MM.1S (cell line): ENCODE data around the gene COL5A1.

Experiments used
- DNase-seq: peaks from one replicate; pipeline ENCODE4 v3.0.0-alpha.2; 2015
- H2AFZ ChIP-seq: fragments of 300-600 bp; sonication (generic); 2 replicates; pipeline ENCODE4 v1.6.0; 2016; ENCODE audit warnings: antibody characterized with exemption, low read length
- H3F3A ChIP-seq: fragments of 300-600 bp; sonication (generic); 2 replicates; pipeline ENCODE4 v1.6.1; 2016; ENCODE audit warnings: mild to moderate bottlenecking, antibody characterized with exemption, low read length, moderate library complexity, mixed read lengths; ENCODE audit not compliant: insufficient read depth
- H3K27ac ChIP-seq: fragments of 300-600 bp; sonication (generic); 2 replicates; pipeline ENCODE4 v1.5.1; 2016; ENCODE audit warnings: mild to moderate bottlenecking, low read length
- H3K27me3 ChIP-seq: fragments of 300-600 bp; sonication (generic); replicated peaks from 2 replicates; pipeline ENCODE4 v1.6.0; 2016; ENCODE audit warnings: low read length; ENCODE audit not compliant: insufficient read depth
- H3K36me3 ChIP-seq: fragments of 300-600 bp; sonication (generic); replicated peaks from 2 replicates; pipeline ENCODE4 v1.6.1; 2016; ENCODE audit warnings: mild to moderate bottlenecking, low read length, mixed read lengths; ENCODE audit not compliant: insufficient read depth
- H3K4me1 ChIP-seq: fragments of 300-600 bp; sonication (generic); 2 replicates; pipeline ENCODE4 v1.6.1; 2016; ENCODE audit warnings: low read length, mixed read lengths
- H3K4me2 ChIP-seq: fragments of 300-600 bp; sonication (generic); 2 replicates; pipeline ENCODE4 v1.6.0; 2016; ENCODE audit warnings: low read depth, low read length
- H3K4me3 ChIP-seq: fragments of 300-600 bp; sonication (generic); 2 replicates; pipeline ENCODE4 v1.5.1; 2016; ENCODE audit warnings: low read length, mixed read lengths
- H3K79me2 ChIP-seq: fragments of 300-600 bp; sonication (generic); 2 replicates; pipeline ENCODE4 v1.6.1; 2016; ENCODE audit warnings: mixed run types, low read length, mixed read lengths
- H3K9ac ChIP-seq: fragments of 300-600 bp; sonication (generic); 2 replicates; pipeline ENCODE4 v1.6.1; 2016; ENCODE audit warnings: low read length, mixed read lengths
- H3K9me2 ChIP-seq: fragments of 300-600 bp; sonication (generic); replicated peaks from 2 replicates; pipeline ENCODE4 v1.6.1; 2016; ENCODE audit warnings: mild to moderate bottlenecking, low read length, mixed read lengths; ENCODE audit not compliant: insufficient read depth
- H3K9me3 ChIP-seq: fragments of 300-600 bp; sonication (generic); replicated peaks from 2 replicates; pipeline ENCODE4 v1.6.1; 2016; ENCODE audit warnings: mild to moderate bottlenecking, low read length, mixed read lengths; ENCODE audit not compliant: insufficient read depth
- H4K20me1 ChIP-seq: fragments of 300-600 bp; sonication (generic); 2 replicates; pipeline ENCODE4 v1.6.1; 2016; ENCODE audit warnings: mild to moderate bottlenecking, low read length, moderate library complexity, mixed read lengths; ENCODE audit not compliant: insufficient read depth
- EZH2 ChIP-seq: fragments of 300-600 bp; sonication (generic); optimal IDR thresholded peaks from 2 replicates; pipeline ENCODE3; 2017; ENCODE audit warnings: low read depth, mild to moderate bottlenecking, antibody characterized with exemption, low read length, mixed read lengths
- EZH2phosphoT487 ChIP-seq: fragments of 300-600 bp; sonication (generic); IDR thresholded peaks from 2 replicates; pipeline ENCODE4 v1.6.1; 2018; ENCODE audit warnings: antibody characterized with exemption, low read length
- TF ChIP-seq, protein P1 (sequence below): fragments of 300-600 bp; sonication (generic); IDR thresholded peaks from 2 replicates; pipeline ENCODE4 v1.5.1; 2016; ENCODE audit warnings: antibody characterized with exemption, low read length, mixed read lengths

The COL5A1 gene

DNA sequence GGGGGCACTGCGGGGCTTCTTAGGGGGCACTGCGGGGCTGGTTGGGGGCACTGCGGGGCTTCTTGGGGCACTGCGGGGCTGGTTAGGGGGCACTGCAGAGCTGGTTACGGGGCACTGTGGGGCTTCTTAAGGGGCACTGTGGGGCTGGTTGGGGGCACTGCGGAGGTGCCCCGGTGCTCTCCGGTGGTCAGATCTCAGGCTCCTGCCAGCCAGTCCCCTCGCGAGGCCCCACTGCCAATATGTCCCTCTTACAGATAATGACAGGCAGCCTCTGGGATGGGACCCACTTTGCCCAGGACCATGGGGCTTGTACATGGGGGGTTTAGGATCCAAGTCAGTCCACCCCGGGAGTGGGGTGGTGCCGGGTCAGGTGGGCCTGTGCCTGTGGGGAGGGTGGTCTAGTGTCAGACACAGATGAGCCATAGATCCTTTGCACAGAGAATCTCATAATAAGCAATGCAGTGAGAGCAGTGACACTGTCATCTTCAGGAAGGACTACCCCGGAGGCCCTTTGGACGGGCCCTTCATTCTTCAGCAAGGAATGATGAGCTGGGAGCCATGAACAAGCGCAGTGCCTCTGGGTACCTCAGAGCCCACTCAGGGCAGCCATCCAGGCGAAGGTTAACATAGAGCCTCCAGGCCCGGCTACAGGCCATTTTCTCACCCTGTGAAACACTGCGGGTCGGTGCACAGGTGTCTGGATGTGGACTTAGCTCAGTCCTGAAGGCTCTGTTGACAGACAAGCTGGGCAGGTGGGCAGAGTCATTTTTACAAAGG, 38.2 kb downstream of the COL5A1 start:
- Histone ChIP-seq H2AFZ (no peak overlapping the region), H3K9me2 (no peaks in the 10 kb centered on the region), H3K27ac (no peak overlapping the region), H3K36me3 (no peaks in the 10 kb centered on the region), H3K4me1 (no peaks in the 10 kb centered on the region), H3K9ac (no peak overlapping the region), H3K27me3 (peaks cover 93% of the 10 kb centered on the region), H4K20me1 (no peaks in the 10 kb centered on the region), H3K9me3 (no peaks in the 10 kb centered on the region), H3K4me2 (no peak overlapping the region), H3F3A (no peaks in the 10 kb centered on the region), H3K79me2 (no peaks in the 10 kb centered on the region), H3K4me3 (no peak overlapping the region)
- TF ChIP-seq, protein P1, sequence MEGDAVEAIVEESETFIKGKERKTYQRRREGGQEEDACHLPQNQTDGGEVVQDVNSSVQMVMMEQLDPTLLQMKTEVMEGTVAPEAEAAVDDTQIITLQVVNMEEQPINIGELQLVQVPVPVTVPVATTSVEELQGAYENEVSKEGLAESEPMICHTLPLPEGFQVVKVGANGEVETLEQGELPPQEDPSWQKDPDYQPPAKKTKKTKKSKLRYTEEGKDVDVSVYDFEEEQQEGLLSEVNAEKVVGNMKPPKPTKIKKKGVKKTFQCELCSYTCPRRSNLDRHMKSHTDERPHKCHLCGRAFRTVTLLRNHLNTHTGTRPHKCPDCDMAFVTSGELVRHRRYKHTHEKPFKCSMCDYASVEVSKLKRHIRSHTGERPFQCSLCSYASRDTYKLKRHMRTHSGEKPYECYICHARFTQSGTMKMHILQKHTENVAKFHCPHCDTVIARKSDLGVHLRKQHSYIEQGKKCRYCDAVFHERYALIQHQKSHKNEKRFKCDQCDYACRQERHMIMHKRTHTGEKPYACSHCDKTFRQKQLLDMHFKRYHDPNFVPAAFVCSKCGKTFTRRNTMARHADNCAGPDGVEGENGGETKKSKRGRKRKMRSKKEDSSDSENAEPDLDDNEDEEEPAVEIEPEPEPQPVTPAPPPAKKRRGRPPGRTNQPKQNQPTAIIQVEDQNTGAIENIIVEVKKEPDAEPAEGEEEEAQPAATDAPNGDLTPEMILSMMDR, result no peak
- TF ChIP-seq EZH2phosphoT487, result no peak
- TF ChIP-seq EZH2, result no peak
- DNase-seq, result no peak

DNA sequence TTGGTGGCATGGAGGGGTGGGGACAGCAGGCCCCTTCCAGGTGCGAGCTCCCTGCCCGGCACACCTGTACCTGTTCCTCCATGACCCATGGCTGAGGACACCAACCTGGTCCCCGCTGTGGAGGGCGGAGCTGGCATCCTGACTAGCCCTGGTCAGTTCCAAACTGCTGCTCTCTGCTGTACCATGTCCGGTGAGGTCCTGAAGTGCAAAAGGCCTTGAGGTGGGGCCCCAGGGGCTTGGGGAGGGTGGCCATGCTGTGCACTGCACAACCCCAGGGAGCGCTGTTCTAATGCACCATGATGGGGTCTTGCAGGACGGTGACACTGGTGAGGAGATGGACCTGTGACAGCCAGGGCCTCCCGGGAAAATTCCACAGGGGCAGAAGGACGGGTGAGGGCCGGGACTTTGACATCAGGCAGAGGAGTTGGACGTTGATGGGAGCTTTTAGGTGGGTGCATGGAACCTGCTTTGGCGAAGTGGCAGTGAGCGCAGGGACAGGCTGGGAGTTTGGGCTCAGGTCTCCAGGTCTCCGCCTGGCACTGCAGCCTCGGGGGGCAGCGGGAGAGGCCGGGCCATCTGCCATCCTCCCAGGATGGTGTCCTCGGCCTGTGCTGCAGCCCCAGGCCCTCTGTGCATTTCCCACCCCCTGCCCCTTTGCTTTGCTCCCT, 38.9 kb downstream of the COL5A1 start:
- no peaks in the 10 kb centered on the region for H3K9me2 ChIP-seq
- H3F3A ChIP-seq, result no peaks in the 10 kb centered on the region
- H3K79me2 ChIP-seq, result no peaks in the 10 kb centered on the region
- peaks cover 86% of the 10 kb centered on the region for H3K27me3 ChIP-seq
- H4K20me1 ChIP-seq, result no peaks in the 10 kb centered on the region
- no peaks in the 10 kb centered on the region for H3K9me3 ChIP-seq
- H3K36me3 ChIP-seq, result no peaks in the 10 kb centered on the region
- no peak overlapping the region for H3K4me2 ChIP-seq
- no peak overlapping the region for H3K4me3 ChIP-seq
- no peak overlapping the region for H3K9ac ChIP-seq
- H2AFZ ChIP-seq, result no peak overlapping the region
- no peak for DNase-seq
- H3K27ac ChIP-seq, result no peak overlapping the region
- H3K4me1 ChIP-seq, result no peaks in the 10 kb centered on the region
- TF ChIP-seq EZH2, result no peak
- TF ChIP-seq, protein P1, result no peak
- TF ChIP-seq EZH2phosphoT487, result no peak

DNA sequence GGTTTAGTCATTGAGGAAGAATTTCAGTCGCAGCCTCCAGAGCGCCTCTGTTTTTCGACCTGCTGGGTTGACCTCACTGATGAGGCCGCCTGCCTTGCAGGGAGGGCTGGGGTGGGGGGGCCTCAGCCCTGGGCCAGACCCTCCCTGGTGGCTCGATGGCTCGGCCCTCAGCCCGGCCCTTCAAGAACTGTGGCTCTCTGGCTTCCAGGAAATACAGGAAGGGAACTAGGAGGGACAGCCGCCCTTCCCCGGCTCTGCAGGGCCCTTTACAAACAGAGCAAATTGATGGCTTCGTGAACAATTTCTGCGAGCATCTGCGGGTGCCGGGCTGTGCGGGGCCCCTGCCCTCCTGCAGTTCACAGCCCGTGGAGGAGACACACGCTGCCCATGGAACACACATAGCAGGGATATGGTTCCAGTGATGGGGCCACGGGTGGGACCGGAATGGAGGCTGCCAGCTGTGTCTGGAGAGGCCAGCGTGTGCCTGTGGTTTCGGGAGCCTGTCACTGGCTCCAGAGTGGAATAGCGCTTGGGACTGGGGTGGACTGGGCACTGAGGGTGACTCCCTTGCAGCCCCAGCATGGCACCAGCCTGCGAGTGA, 39.6 kb downstream of the COL5A1 start:
- TF ChIP-seq, protein P1, result no peak
- TF ChIP-seq EZH2 (no peak), EZH2phosphoT487 (no peak)

More for the DNA sequence above, 39.6 kb downstream of the COL5A1 start:
- H3K27ac ChIP-seq, result no peak overlapping the region
- no peak for DNase-seq
- no peak overlapping the region for H3K4me2 ChIP-seq
- H3K9me2 ChIP-seq, result no peaks in the 10 kb centered on the region
- no peaks in the 10 kb centered on the region for H4K20me1 ChIP-seq
- no peaks in the 10 kb centered on the region for H3K4me1 ChIP-seq
- no peaks in the 10 kb centered on the region for H3K9me3 ChIP-seq
- no peaks in the 10 kb centered on the region for H3K36me3 ChIP-seq
- H3K9ac ChIP-seq, result no peak overlapping the region
- H3F3A ChIP-seq, result no peaks in the 10 kb centered on the region
- no peak overlapping the region for H2AFZ ChIP-seq
- H3K4me3 ChIP-seq, result no peak overlapping the region
- H3K79me2 ChIP-seq, result no peaks in the 10 kb centered on the region
- peaks cover 80% of the 10 kb centered on the region for H3K27me3 ChIP-seq
